ENCODE data around the gene PVALEF. TPM values are rescaled to one million over a fixed set of nuclear protein-coding genes. Genes with fewer than 3 reads are reported as not detected.

PVALEF gene
- total RNA-seq, 4 donors from 2014 or later: not detected

DNA sequence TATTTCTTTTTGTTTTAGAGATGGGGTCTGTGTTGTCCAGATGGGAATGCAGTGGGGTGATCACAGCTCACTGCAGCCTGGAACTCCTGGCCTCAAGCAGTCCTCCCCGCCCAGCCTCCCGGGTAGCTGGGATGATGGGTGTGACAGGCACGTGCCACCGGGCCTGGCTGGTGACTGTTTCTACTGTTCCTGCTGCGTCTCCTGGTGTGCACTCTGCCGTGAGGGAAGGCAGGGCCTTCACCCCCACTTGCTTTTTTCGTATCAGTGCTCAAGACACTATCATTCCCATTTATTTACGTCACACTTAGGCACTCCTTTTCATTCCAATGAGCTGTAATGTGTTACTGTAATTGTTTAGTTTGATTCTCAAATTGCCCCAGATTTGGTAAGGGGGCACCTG, 25.3 kb upstream of the PVALEF start:
- no peak overlapping the region for H3K27ac ChIP-seq
- H3K36me3 ChIP-seq: no peaks in the 10 kb centered on the region
- no peaks in the 10 kb centered on the region for H3K9me3 ChIP-seq
- peaks cover 2% of the 10 kb centered on the region for H3K27me3 ChIP-seq
- no peak overlapping the region for H3K4me3 ChIP-seq
- 56% methylated on average over 8 of the region's 8 CpGs for WGBS
- peaks cover 11% of the 10 kb centered on the region for H3K4me1 ChIP-seq
- TF ChIP-seq POLR2A (IDR thresholded peaks at IDR 0.05) (no peak), EP300 (IDR thresholded peaks at IDR 0.05) (no peak), POLR2AphosphoS5 (IDR thresholded peaks at IDR 0.05) (no peak)
- TF ChIP-seq, protein P1, sequence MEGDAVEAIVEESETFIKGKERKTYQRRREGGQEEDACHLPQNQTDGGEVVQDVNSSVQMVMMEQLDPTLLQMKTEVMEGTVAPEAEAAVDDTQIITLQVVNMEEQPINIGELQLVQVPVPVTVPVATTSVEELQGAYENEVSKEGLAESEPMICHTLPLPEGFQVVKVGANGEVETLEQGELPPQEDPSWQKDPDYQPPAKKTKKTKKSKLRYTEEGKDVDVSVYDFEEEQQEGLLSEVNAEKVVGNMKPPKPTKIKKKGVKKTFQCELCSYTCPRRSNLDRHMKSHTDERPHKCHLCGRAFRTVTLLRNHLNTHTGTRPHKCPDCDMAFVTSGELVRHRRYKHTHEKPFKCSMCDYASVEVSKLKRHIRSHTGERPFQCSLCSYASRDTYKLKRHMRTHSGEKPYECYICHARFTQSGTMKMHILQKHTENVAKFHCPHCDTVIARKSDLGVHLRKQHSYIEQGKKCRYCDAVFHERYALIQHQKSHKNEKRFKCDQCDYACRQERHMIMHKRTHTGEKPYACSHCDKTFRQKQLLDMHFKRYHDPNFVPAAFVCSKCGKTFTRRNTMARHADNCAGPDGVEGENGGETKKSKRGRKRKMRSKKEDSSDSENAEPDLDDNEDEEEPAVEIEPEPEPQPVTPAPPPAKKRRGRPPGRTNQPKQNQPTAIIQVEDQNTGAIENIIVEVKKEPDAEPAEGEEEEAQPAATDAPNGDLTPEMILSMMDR (IDR thresholded peaks at IDR 0.05): no peak
- DNase-seq (ENCODE audit: low spot score in 2 of 2): no peak

DNA sequence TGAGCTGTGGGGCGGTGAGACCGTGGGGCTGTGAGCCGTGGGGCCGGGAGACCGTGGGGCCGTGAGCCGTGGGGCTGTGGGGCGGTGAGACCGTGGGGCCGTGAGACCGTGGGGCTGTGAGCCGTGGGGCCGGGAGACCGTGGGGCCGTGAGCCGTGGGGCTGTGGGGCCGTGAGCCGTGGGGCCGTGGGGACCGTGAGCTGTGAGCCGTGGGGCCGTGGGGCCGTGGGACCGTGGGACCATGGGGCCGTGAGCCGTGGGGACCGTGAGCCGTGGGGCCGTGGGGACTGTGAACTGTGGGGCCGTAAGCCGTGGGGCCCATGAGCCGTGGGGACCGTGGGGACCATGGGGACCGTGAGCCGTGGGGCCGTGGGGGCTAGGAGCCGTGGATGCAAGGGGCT, 24.6 kb upstream of the PVALEF start:
- no peak for DNase-seq (ENCODE audit: low spot score in 2 of 2)
- Histone ChIP-seq H3K4me3 (no peak overlapping the region), H3K9me3 (no peaks in the 10 kb centered on the region), H3K4me1 (peaks cover 11% of the 10 kb centered on the region), H3K36me3 (no peaks in the 10 kb centered on the region), H3K27ac (no peak overlapping the region), H3K27me3 (no peaks in the 10 kb centered on the region)
- TF ChIP-seq EP300 (IDR thresholded peaks at IDR 0.05) (no peak), POLR2AphosphoS5 (IDR thresholded peaks at IDR 0.05) (no peak), POLR2A (IDR thresholded peaks at IDR 0.05) (no peak)
- TF ChIP-seq, protein P1 (IDR thresholded peaks at IDR 0.05): no peak
- 91% methylated on average over 33 of the region's 37 CpGs for WGBS

DNA sequence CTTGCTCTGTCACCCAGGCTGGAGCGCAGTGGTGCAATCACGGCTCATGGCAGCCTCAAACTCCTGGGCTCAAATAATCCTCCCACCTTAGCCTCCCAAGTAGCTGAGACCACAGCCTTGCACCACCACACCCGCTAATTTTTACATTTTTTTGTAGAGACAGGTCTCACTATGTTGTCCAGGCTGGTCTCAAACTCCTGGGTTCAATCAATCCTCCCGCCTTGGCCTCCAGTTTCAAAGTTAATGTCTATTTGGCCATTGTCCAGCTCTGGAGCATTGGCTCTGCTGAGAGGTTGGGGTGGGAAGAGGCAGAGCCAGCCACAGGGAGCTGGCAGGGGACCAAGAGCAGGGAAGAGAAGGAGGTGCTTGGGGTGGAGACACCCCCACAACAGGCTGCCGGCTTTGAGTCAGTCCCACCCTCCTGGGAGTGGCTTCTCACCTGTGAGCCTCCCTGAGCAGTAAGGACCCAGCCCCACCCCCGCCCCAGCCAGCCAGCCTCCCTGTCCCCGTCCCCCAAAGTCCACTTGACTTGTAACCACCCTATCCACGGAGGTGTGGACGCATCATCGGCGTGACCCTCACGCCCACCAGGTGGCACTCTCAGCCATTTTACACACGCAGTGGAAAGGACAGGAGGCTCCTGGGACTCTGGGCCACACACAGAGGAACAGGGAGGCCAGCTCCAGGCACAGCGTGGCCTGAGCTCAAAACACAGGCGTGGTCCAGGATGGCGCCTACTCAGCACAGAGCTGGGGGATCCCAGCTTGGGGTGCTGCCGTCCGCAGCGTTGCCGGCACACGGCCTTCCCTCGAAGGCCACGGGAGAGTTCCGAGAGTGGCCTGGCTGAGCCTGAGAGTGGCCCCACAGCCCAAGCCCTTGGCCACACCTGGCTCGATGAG, 22.8 kb upstream of the PVALEF start:
- Histone ChIP-seq H3K36me3 (no peaks in the 10 kb centered on the region), H3K27ac (no peak overlapping the region), H3K27me3 (no peaks in the 10 kb centered on the region), H3K9me3 (no peaks in the 10 kb centered on the region), H3K4me1 (peaks cover 11% of the 10 kb centered on the region), H3K4me3 (no peak overlapping the region)
- no peak for DNase-seq (ENCODE audit: low spot score in 2 of 2)
- WGBS: 53% methylated on average over 12 of the region's 25 CpGs
- TF ChIP-seq, protein P1 (IDR thresholded peaks at IDR 0.05): peak; percentile 17 to 63
- TF ChIP-seq POLR2AphosphoS5 (IDR thresholded peaks at IDR 0.05): no peak

DNA sequence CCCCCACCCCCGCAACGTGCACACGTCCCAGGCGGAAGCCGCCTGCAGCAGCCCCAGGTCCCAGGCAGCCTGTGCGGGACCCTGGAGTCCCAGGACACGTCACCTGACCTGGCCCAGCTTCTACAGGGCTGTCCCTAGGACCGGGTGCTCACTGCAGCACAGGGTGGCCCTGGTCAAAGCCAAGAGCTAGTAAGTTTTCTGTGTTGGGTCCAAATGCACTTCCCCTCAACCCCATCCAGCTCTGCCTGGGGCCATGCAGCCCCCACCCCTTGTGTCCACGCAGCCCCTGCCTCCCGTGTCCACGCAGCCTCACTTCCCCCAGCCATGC, 22.1 kb upstream of the PVALEF start:
- no peaks in the 10 kb centered on the region for H3K36me3 ChIP-seq
- H3K27me3 ChIP-seq: no peaks in the 10 kb centered on the region
- peaks cover 11% of the 10 kb centered on the region for H3K4me1 ChIP-seq
- no peak for DNase-seq (ENCODE audit: low spot score in 2 of 2)
- TF ChIP-seq POLR2A (IDR thresholded peaks at IDR 0.05): no peak
- TF ChIP-seq EP300 (IDR thresholded peaks at IDR 0.05): no peak
- TF ChIP-seq, protein P1 (IDR thresholded peaks at IDR 0.05): no peak
- no peak for TF ChIP-seq POLR2AphosphoS5 (IDR thresholded peaks at IDR 0.05)
- H3K27ac ChIP-seq: no peak overlapping the region
- WGBS: 83% methylated on average over 2 of the region's 11 CpGs
- H3K4me3 ChIP-seq: no peak overlapping the region
- H3K9me3 ChIP-seq: no peaks in the 10 kb centered on the region

DNA sequence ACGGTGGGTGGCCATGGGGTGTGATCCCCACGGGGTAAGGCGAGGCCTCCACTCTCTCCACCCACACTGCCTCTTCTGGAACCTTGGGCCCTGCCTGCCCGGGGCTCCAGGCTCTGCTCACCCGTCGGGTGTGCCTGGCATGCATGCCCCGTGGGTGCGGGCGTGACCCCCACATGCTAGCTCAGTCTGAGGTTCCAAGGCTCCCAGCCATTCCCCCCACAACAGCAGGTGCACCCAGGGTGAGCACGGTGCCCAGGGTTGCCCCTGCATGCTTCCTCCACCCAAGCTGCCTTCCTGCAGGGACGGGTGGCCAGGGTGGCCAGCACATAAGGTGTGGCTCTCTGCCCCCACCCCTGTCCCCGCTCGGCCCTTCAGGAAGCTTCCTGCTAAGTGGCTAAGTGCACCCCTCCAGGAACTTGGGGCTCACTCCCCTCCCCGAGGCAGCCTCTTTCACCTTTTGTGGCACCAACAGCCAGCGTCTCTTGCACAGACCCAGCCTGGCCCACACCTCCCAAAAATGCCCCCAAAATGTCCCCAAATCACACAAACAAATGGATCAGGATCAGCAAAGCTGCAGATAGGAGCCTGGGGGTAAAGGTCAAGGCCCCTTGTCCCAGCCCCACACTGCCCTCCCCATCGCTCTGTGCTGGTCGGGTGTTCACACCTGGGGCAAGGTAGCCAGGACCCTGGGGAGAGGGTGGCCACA, 21.4 kb upstream of the PVALEF start:
- no peak overlapping the region for H3K27ac ChIP-seq
- WGBS: 71% methylated on average over 6 of the region's 17 CpGs
- no peak for DNase-seq (ENCODE audit: low spot score in 2 of 2)
- TF ChIP-seq, protein P1 (IDR thresholded peaks at IDR 0.05): no peak
- TF ChIP-seq POLR2A (IDR thresholded peaks at IDR 0.05): no peak
- TF ChIP-seq POLR2AphosphoS5 (IDR thresholded peaks at IDR 0.05): no peak
- TF ChIP-seq EP300 (IDR thresholded peaks at IDR 0.05): no peak
- H3K4me1 ChIP-seq: peaks cover 11% of the 10 kb centered on the region
- H3K9me3 ChIP-seq: no peaks in the 10 kb centered on the region
- no peaks in the 10 kb centered on the region for H3K36me3 ChIP-seq
- no peaks in the 10 kb centered on the region for H3K27me3 ChIP-seq
- H3K4me3 ChIP-seq: no peak overlapping the region
